ENCODE measurements around the gene NFKBIZ. TPM values are rescaled to one million over a fixed set of nuclear protein-coding genes. Genes with fewer than 3 reads are reported as not detected.
A peak's percentile ranks its signal among the peaks of the same experiment; 100 is the strongest.

NFKBIZ gene
- total and polyA plus RNA-seq, 9 of the 15 experiments (the other 6 are each of a cell fraction or from before 2014, with no cell fraction given), result 1.2 to 13.7 (median 5.7) TPM

DNA sequence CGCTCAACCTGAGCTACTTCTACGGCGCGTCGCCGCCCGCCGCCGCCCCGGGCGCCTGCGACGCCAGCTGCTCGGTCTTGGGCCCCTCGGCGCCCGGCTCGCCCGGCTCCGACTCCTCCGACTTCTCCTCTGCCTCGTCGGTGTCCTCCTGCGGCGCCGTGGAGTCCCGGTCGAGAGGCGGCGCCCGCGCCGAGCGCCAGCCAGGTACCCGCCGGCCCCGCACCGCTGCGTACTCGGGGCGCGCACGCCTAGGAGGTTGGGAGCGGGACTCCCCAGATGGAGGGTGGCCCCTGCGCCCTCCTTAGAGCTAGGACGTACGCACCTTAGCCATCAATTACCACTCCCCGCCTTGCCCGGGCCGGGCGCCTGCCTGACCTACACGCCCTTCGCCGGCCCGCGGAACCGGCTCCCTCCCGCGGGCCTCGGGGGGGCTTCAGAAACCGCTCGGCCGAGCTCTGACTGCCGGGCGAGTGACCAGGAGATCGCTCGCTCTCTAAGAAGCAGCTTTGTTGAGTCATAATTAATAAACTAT is 466 bp downstream of the NFKBIZ start (continued):
- TF ChIP-seq, protein P1, sequence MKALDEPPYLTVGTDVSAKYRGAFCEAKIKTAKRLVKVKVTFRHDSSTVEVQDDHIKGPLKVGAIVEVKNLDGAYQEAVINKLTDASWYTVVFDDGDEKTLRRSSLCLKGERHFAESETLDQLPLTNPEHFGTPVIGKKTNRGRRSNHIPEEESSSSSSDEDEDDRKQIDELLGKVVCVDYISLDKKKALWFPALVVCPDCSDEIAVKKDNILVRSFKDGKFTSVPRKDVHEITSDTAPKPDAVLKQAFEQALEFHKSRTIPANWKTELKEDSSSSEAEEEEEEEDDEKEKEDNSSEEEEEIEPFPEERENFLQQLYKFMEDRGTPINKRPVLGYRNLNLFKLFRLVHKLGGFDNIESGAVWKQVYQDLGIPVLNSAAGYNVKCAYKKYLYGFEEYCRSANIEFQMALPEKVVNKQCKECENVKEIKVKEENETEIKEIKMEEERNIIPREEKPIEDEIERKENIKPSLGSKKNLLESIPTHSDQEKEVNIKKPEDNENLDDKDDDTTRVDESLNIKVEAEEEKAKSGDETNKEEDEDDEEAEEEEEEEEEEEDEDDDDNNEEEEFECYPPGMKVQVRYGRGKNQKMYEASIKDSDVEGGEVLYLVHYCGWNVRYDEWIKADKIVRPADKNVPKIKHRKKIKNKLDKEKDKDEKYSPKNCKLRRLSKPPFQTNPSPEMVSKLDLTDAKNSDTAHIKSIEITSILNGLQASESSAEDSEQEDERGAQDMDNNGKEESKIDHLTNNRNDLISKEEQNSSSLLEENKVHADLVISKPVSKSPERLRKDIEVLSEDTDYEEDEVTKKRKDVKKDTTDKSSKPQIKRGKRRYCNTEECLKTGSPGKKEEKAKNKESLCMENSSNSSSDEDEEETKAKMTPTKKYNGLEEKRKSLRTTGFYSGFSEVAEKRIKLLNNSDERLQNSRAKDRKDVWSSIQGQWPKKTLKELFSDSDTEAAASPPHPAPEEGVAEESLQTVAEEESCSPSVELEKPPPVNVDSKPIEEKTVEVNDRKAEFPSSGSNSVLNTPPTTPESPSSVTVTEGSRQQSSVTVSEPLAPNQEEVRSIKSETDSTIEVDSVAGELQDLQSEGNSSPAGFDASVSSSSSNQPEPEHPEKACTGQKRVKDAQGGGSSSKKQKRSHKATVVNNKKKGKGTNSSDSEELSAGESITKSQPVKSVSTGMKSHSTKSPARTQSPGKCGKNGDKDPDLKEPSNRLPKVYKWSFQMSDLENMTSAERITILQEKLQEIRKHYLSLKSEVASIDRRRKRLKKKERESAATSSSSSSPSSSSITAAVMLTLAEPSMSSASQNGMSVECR (CRISPR knock-in tag; IDR thresholded peaks at IDR 0.05), result peak; percentile 68; the same call in 1 of the 2 replicates
- TF ChIP-seq RB1 (IDR thresholded peaks at IDR 0.05; ENCODE audit: low read depth), result 0 out of 2 replicates have a peak, but pooled peaks have one; percentile 5
- TF ChIP-seq EP400 (IDR thresholded peaks at IDR 0.05), result no peak
- TF ChIP-seq CC2D1A (IDR thresholded peaks at IDR 0.05), result no peak
- peak; percentile 49; the same call in 1 of the 2 replicates for TF ChIP-seq KAT7 (CRISPR knock-in tag; IDR thresholded peaks at IDR 0.05; ENCODE audit: borderline replicate concordance)
- TF ChIP-seq KDM5B (IDR thresholded peaks at IDR 0.05; ENCODE audit: insufficient replicate concordance, low read depth, low read length), result no peak
- peak in 1 of 2 experiments; percentile 37; a peak in 1 of 4 replicates for TF ChIP-seq RAD21 (CRISPR knock-in tag; conservative IDR thresholded peaks at IDR 0.05 in 1 of 2, IDR thresholded peaks at IDR 0.05 in 1 of 2)
- TF ChIP-seq ZNF586 (CRISPR knock-in tag; conservative IDR thresholded peaks at IDR 0.05), result no peak
- TF ChIP-seq FOSL1 (tag; conservative IDR thresholded peaks at IDR 0.05), result 0 out of 2 replicates have a peak, but pooled peaks have one; percentile 28
- 0 out of 2 replicates have a peak, but pooled peaks have one; percentile 57 for TF ChIP-seq CTBP1 (IDR thresholded peaks at IDR 0.05; ENCODE audit: borderline replicate concordance)
- TF ChIP-seq, protein P2, sequence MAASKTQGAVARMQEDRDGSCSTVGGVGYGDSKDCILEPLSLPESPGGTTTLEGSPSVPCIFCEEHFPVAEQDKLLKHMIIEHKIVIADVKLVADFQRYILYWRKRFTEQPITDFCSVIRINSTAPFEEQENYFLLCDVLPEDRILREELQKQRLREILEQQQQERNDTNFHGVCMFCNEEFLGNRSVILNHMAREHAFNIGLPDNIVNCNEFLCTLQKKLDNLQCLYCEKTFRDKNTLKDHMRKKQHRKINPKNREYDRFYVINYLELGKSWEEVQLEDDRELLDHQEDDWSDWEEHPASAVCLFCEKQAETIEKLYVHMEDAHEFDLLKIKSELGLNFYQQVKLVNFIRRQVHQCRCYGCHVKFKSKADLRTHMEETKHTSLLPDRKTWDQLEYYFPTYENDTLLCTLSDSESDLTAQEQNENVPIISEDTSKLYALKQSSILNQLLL (CRISPR knock-in tag; IDR thresholded peaks at IDR 0.05; ENCODE audit: borderline replicate concordance), result no peak
- TF ChIP-seq SAFB (IDR thresholded peaks at IDR 0.05; ENCODE audit: borderline replicate concordance, low read depth, low read length), result 0 out of 2 replicates have a peak, but pooled peaks have one; percentile 13
- peak; percentile 57 for TF ChIP-seq RBBP5 (IDR thresholded peaks at IDR 0.05; ENCODE audit: borderline replicate concordance, insufficient read depth, low read length, poor library complexity, severe bottlenecking)
- TF ChIP-seq HNRNPLL (IDR thresholded peaks at IDR 0.05; ENCODE audit: low read depth, low read length, poor library complexity, severe bottlenecking), result peak; percentile 37
- TF ChIP-seq HMGN3 (IDR thresholded peaks at IDR 0.05; ENCODE audit: borderline replicate concordance, extremely low read depth, insufficient read length, low read depth, low read length), result peak; percentile 42
